CD4-positive, CD25-positive, alpha-beta regulatory T cell (primary cell): ENCODE measurements around the gene SLC6A2. TPM values are rescaled to one million over a fixed set of nuclear protein-coding genes. Genes with fewer than 3 reads are reported as not detected.
"Not testable (repeated sequence)": the region's sequence is repeated elsewhere in the genome, so short reads cannot be mapped to it uniquely, and the experiment has no call there.

ENCODE experiments used
- ATAC-seq, 2 donors: fragments of 150-1000 bp; cut with Tn5 transposase; one replicate each; pipeline ENCODE4 v1.10.0; 2021; ENCODE audit warnings: low read depth in 2 of 2, moderate number of reproducible peaks in 2 of 2, moderate library complexity in 1 of 2
- DNase-seq, 3 donors: peaks; one replicate each; pipeline versions ENCODE4 v3.0.0 to v3.0.0-alpha.2; 2012 to 2022; ENCODE audit warnings: mixed read lengths in 1 of 3
- H3K27ac ChIP-seq: one replicate; pipeline ENCODE4 v1.7.0; 2013; ENCODE audit warnings: mild to moderate bottlenecking, low read length; ENCODE audit not compliant: insufficient read depth, poor library complexity, severe bottlenecking
- H3K27me3 ChIP-seq: one replicate; pipeline ENCODE4 v1.7.0; 2013; ENCODE audit warnings: low read length; ENCODE audit not compliant: control insufficient read depth, insufficient read depth
- H3K36me3 ChIP-seq: one replicate; pipeline ENCODE4 v1.7.0; 2013; ENCODE audit warnings: mild to moderate bottlenecking, low read length, moderate library complexity; ENCODE audit not compliant: control insufficient read depth, insufficient read depth
- H3K4me1 ChIP-seq: 2 replicates; pipeline ENCODE4 v1.7.0; 2013; ENCODE audit warnings: mild to moderate bottlenecking, low read length; ENCODE audit not compliant: insufficient read depth, control insufficient read depth, poor library complexity, severe bottlenecking
- H3K4me3 ChIP-seq: one replicate; pipeline ENCODE4 v1.7.0; 2013; ENCODE audit warnings: low read depth, mild to moderate bottlenecking, low read length, moderate library complexity
- H3K9me3 ChIP-seq, 2 experiments: 1 replicate in 1 of 2; 2 replicates in 1 of 2; pipeline ENCODE4 v1.7.0; 2013; ENCODE audit warnings: low read length in 2 of 2, mild to moderate bottlenecking in 1 of 2, moderate library complexity in 1 of 2; ENCODE audit not compliant: control insufficient read depth in 2 of 2
- H3K27ac Mint-ChIP-seq, 3 donors: one replicate each; pipeline ENCODE4 v1.8.0; 2020 to 2022; ENCODE audit warnings: mild to moderate bottlenecking in 3 of 3, mixed read lengths in 3 of 3, moderate library complexity in 2 of 3
- H3K27me3 Mint-ChIP-seq: one replicate; pipeline ENCODE4 v1.8.0; 2022; ENCODE audit warnings: mild to moderate bottlenecking, mixed read lengths
- H3K36me3 Mint-ChIP-seq: one replicate; pipeline ENCODE4 v1.8.0; 2020; ENCODE audit warnings: mixed read lengths
- H3K4me1 Mint-ChIP-seq, 4 donors: one replicate each; pipeline ENCODE4 v1.8.0; 2020 to 2022; ENCODE audit warnings: mixed read lengths in 4 of 4, mild to moderate bottlenecking in 1 of 4
- H3K4me3 Mint-ChIP-seq, 4 donors: one replicate each; pipeline ENCODE4 v1.8.0; 2020 to 2022; ENCODE audit warnings: mild to moderate bottlenecking in 4 of 4, mixed read lengths in 4 of 4, moderate library complexity in 3 of 4
- H3K9me3 Mint-ChIP-seq, 7 donors: one replicate each; pipeline ENCODE4 v1.8.0; 2020 to 2022; ENCODE audit warnings: mixed read lengths in 7 of 7, mild to moderate bottlenecking in 3 of 7, moderate library complexity in 2 of 7
- polyA plus RNA-seq, 4 donors: library from polyadenylated mRNA; unstranded; fragments of 300-500 nt; fragmentation: Illumina TruSeq; gene quantifications; one replicate each; pipeline ENCODE4 v1.2.3, GENCODE V29; 2021
- total RNA-seq: library from RNA; stranded (reverse); gene quantifications from one replicate; pipeline ENCODE4 v1.2.3, GENCODE V29; 2022

Gene SLC6A2
- total and polyA plus RNA-seq, 5 donors from 2014 or later = not detected

GRCh38 chr16:55746081-55746480 is 90.3 kb downstream of the SLC6A2 start:
- H3K9me3 Mint-ChIP-seq = peaks cover 0 to 5% (median 0%) of the 10 kb centered on the region in 7 donors
- no peak overlapping the region for H3K4me3 ChIP-seq
- peaks cover 5% of the 10 kb centered on the region for H3K27me3 Mint-ChIP-seq
- H3K36me3 Mint-ChIP-seq = no peaks in the 10 kb centered on the region
- no peak for DNase-seq
- no peaks in the 10 kb centered on the region for H3K27me3 ChIP-seq
- no peak overlapping the region for H3K27ac ChIP-seq
- ATAC-seq = no peak
- H3K4me1 ChIP-seq = no peaks in the 10 kb centered on the region
- no peaks in the 10 kb centered on the region for H3K4me1 Mint-ChIP-seq
- no peaks in the 10 kb centered on the region for H3K9me3 ChIP-seq
- H3K4me3 Mint-ChIP-seq = no peak overlapping the region
- no peak overlapping the region for H3K27ac Mint-ChIP-seq
- H3K36me3 ChIP-seq = no peaks in the 10 kb centered on the region

- Mint-ChIP-seq H3K36me3 (no peaks in the 10 kb centered on the region), H3K4me3 (no peak overlapping the region), H3K9me3 (peaks cover 3 to 8% (median 5%) of the 10 kb centered on the region in 7 donors), H3K27ac (no peak overlapping the region), H3K27me3 (peaks cover 5% of the 10 kb centered on the region), H3K4me1 (peaks cover 6 to 10% (median 6%) of the 10 kb centered on the region in 4 donors)
- H3K36me3 ChIP-seq = no peaks in the 10 kb centered on the region
- H3K4me3 ChIP-seq = no peak overlapping the region
- H3K27me3 ChIP-seq = no peaks in the 10 kb centered on the region
- ATAC-seq (no peak), DNase-seq (no peak)
- H3K4me1 ChIP-seq = no peaks in the 10 kb centered on the region
- H3K27ac ChIP-seq = no peak overlapping the region
- peaks cover 0 to 4% of the 10 kb centered on the region in 2 experiments for H3K9me3 ChIP-seq
These were observed 92.0 kb downstream of the SLC6A2 start for GRCh38 chr16:55747785-55748184.

- H3K4me3 Mint-ChIP-seq = peak overlapping the region in 2 of 4 donors; percentile 49 to 68
- H3K9me3 Mint-ChIP-seq = peaks cover 6 to 12% (median 7%) of the 10 kb centered on the region in 7 donors
- H3K36me3 ChIP-seq, H3K4me1 ChIP-seq, H3K27me3 ChIP-seq, H3K36me3 Mint-ChIP-seq, H3K9me3 ChIP-seq, H3K4me3 ChIP-seq, H3K27me3 Mint-ChIP-seq, ATAC-seq: not testable (repeated sequence)
- H3K27ac Mint-ChIP-seq = peak overlapping the region in 1 of 3 donors; percentile 84
- DNase-seq = peak in 2 of 3 donors; percentile 9 to 27
- peaks cover 13 to 21% (median 16%) of the 10 kb centered on the region in 4 donors for H3K4me1 Mint-ChIP-seq
- peak overlapping the region; percentile 41 for H3K27ac ChIP-seq
These were observed 96.8 kb downstream of the SLC6A2 start for GRCh38 chr16:55752465-55753144.

GRCh38 chr16:55753145-55753631 is 97.4 kb downstream of the SLC6A2 start:
- H3K36me3 Mint-ChIP-seq, H3K9me3 ChIP-seq, H3K27me3 Mint-ChIP-seq, H3K4me1 ChIP-seq, H3K27me3 ChIP-seq, ATAC-seq, H3K4me3 ChIP-seq, H3K36me3 ChIP-seq: not testable (repeated sequence)
- H3K27ac Mint-ChIP-seq = peak overlapping the region in 2 of 3 donors; percentile 83 to 84
- H3K9me3 Mint-ChIP-seq = peaks cover 6 to 12% (median 7%) of the 10 kb centered on the region in 7 donors
- peaks cover 13 to 21% (median 16%) of the 10 kb centered on the region in 4 donors for H3K4me1 Mint-ChIP-seq
- peak overlapping the region; percentile 41 for H3K27ac ChIP-seq
- H3K4me3 Mint-ChIP-seq = peak overlapping the region in 2 of 4 donors; percentile 49 to 68
- peak in 2 of 3 donors; percentile 4 to 14 for DNase-seq

Other genes with a start within 250 kb of the SLC6A2 start
- 0.49 TPM for gene MMP2, start 176.8 kb upstream of the SLC6A2 start, total RNA-seq
- gene MMP2, start 176.8 kb upstream of the SLC6A2 start, polyA plus RNA-seq = not detected
- gene LPCAT2, start 146.9 kb upstream of the SLC6A2 start, total RNA-seq = 0.15 TPM
- gene LPCAT2, start 146.9 kb upstream of the SLC6A2 start, polyA plus RNA-seq = under 1 TPM in 3 of 4 donors, not detected in 1; 0.13 to 0.57 (median 0.14) TPM
- gene CAPNS2, start 89.3 kb upstream of the SLC6A2 start, total RNA-seq = not detected
- not detected for gene CAPNS2, start 89.3 kb upstream of the SLC6A2 start, polyA plus RNA-seq
- 0.89 TPM for gene CES1, start 177.1 kb downstream of the SLC6A2 start, total RNA-seq
- 1 to 10 TPM in 2 of 4 donors, under 1 TPM in 1, not detected in 1; 0.33 to 3.5 (median 1.1) TPM for gene CES1, start 177.1 kb downstream of the SLC6A2 start, polyA plus RNA-seq
- not detected for gene CES5A, start 219.4 kb downstream of the SLC6A2 start, total RNA-seq
- gene CES5A, start 219.4 kb downstream of the SLC6A2 start, polyA plus RNA-seq = not detected